Cardiac atrium fibroblast (primary cell): ENCODE measurements around the gene ARHGAP44. TPM values are rescaled to one million over a fixed set of nuclear protein-coding genes. Genes with fewer than 3 reads are reported as not detected.

Experiments
- total RNA-seq: library from RNA; depleted of rRNA; stranded (reverse); fragments of >200 nt; gene quantifications from 2 replicates; pipeline ENCODE4 v1.2.3, GENCODE V29; 2015

The ARHGAP44 gene
- 5.6 and 6.0 TPM in 2 replicates for total RNA-seq

GRCh38 chr17:12789481-12790248 is at the start of gene ARHGAP44:
TSS of gene ARHGAP44 (plus strand) at chr17:12789498. CDS start at chr17:12789839, 341 bp downstream.

GRCh38 chr17:13017655-13018459 is 228.6 kb downstream of the ARHGAP44 start, which contains the start of gene ELAC2:
TSS of gene ELAC2 (minus strand) at chr17:13018027. CDS start at chr17:13017947, 80 bp downstream.

Other genes with a start within 250 kb of the ARHGAP44 start
- gene MYOCD, start 123.6 kb upstream of the ARHGAP44 start, total RNA-seq: under 0.01 TPM in 1 of 2 replicates, not detected in the other
- gene ELAC2, start 228.5 kb downstream of the ARHGAP44 start, total RNA-seq: 32.5 and 72.1 TPM in 2 replicates